K562 (cell line): ENCODE results near the gene MYO18A. TPM values are rescaled to one million over a fixed set of nuclear protein-coding genes. Genes with fewer than 3 reads are reported as not detected.
A peak's percentile ranks its signal among the peaks of the same experiment; 100 is the strongest.

ENCODE experiments used
- ATAC-seq: fragments of 200-7000 bp; cut with Tn5 transposase; 3 replicates; pipeline ENCODE4 v1.9.1; 2020; ENCODE audit warnings: moderate library complexity
- BruUV-seq: library from RNA; stranded (reverse); fragments of 400-500 nt; replicated peaks from 2 replicates; lab custom pipeline; 2021; lab: Mats Ljungman, UMichigan
- CTCF ChIA-PET: fragments of 300-600 bp; formaldehyde crosslinking; extraction: SDS; loops from one replicate; lab custom pipeline; 2021; ENCODE audit warnings: low intra/inter-chr PET ratio; lab: Yijun Ruan, JAX
- POLR2A ChIA-PET: fragments of 300-600, 350-650 bp; sonication (Branson Sonifier 250); formaldehyde crosslinking; extraction: SDS; loops from one replicate; lab custom pipeline; 2021; ENCODE audit warnings: antibody characterized with exemption, inconsistent platforms; lab: Yijun Ruan, JAX
- DNase-seq, 4 experiments: peaks; one replicate each; pipeline versions ENCODE4 v3.0.0 to v3.0.0-alpha.2; 2011 to 2018; ENCODE audit warnings: low spot score in 3 of 4, mixed read lengths in 3 of 4; ENCODE audit errors: extremely low read depth in 1 of 4
- FAIRE-seq: peaks from 2 replicates; lab custom pipeline; 2011; peaks lifted over from hg19 to GRCh38; lab: Jason Lieb, UNC
- H2AFZ ChIP-seq: 2 replicates; pipeline ENCODE4 v1.6.0; 2011; ENCODE audit warnings: low read depth, low read length, control low read depth, inconsistent platforms
- H3K27ac ChIP-seq: fragments of 200-600 bp; 3 replicates; pipeline ENCODE4 v1.8.0; 2011; ENCODE audit warnings: low read depth, mild to moderate bottlenecking, control low read depth, inconsistent platforms, low read length, moderate library complexity, mixed read lengths; ENCODE audit errors: extremely low read depth
- H3K27me3 ChIP-seq, 2 experiments: fragments of 300-600 bp in 1 of 2; 2 replicates in 1 of 2; 3 replicates in 1 of 2; pipeline versions ENCODE4 v1.6.0 to v1.8.0; 2011; ENCODE audit warnings: inconsistent platforms in 2 of 2, low read length in 2 of 2, mild to moderate bottlenecking in 1 of 2, mixed read lengths in 1 of 2, moderate library complexity in 1 of 2; ENCODE audit not compliant: control insufficient read depth in 2 of 2, insufficient read depth in 2 of 2
- H3K36me3 ChIP-seq: fragments of 300-600 bp; 3 replicates; pipeline ENCODE4 v1.8.0; 2011; ENCODE audit warnings: mild to moderate bottlenecking, low read length, inconsistent platforms; ENCODE audit not compliant: control insufficient read depth, insufficient read depth
- H3K4me1 ChIP-seq, 2 experiments: fragments of 200-600 bp in 1 of 2; replicated peaks in 1 of 2; 2 replicates in 1 of 2; 3 replicates in 1 of 2; pipeline versions ENCODE4 v1.5.1 to v1.8.0; 2011; ENCODE audit warnings: inconsistent platforms in 2 of 2, low read length in 2 of 2, mild to moderate bottlenecking in 1 of 2, mixed read lengths in 1 of 2, moderate library complexity in 1 of 2; ENCODE audit not compliant: control insufficient read depth in 2 of 2, insufficient read depth in 2 of 2
- H3K4me2 ChIP-seq: 2 replicates; pipeline ENCODE4 v1.6.1; 2011; ENCODE audit warnings: low read length, control low read depth, inconsistent platforms, mixed read lengths; ENCODE audit not compliant: insufficient read depth
- H3K4me3 ChIP-seq: fragments of 200-600 bp; sonication (generic), shearing (Covaris generic); 2 replicates; pipeline ENCODE4 v1.5.1; 2016; ENCODE audit warnings: control low read depth, inconsistent platforms
- H3K79me2 ChIP-seq: fragments of 200-600 bp; 3 replicates; pipeline ENCODE4 v1.8.0; 2011; ENCODE audit warnings: low read length, inconsistent platforms; ENCODE audit not compliant: control insufficient read depth, insufficient read depth
- H3K9ac ChIP-seq, 2 experiments: 2 replicates each; pipeline versions ENCODE4 v1.6.0 to v1.6.1; 2011; ENCODE audit warnings: low read depth in 2 of 2, low read length in 2 of 2, control low read depth in 1 of 2, inconsistent platforms in 1 of 2, mild to moderate bottlenecking in 1 of 2, mixed read lengths in 1 of 2; ENCODE audit not compliant: insufficient read depth in 1 of 2
- H3K9me1 ChIP-seq: one replicate; pipeline ENCODE4 v1.6.0; 2011; ENCODE audit warnings: inconsistent platforms, mild to moderate bottlenecking, low read length, moderate library complexity; ENCODE audit not compliant: control insufficient read depth, insufficient read depth
- H3K9me3 ChIP-seq: replicated peaks from 2 replicates; pipeline ENCODE4 v1.5.1; 2011; ENCODE audit warnings: low read depth, low read length, inconsistent platforms; ENCODE audit not compliant: control insufficient read depth, insufficient read depth
- H4K20me1 ChIP-seq: replicated peaks from 2 replicates; pipeline ENCODE4 v1.6.1; 2011; ENCODE audit warnings: low read length, inconsistent platforms, mixed read lengths; ENCODE audit not compliant: control insufficient read depth, insufficient read depth
- ATF3 ChIP-seq, 2 experiments: fragments of 450-650 bp in 1 of 2; sonication (generic) in 1 of 2; formaldehyde crosslinking in 1 of 2; IDR thresholded peaks in 1 of 2; conservative IDR thresholded peaks in 1 of 2; 2 replicates each; pipeline versions ENCODE4 v1.6.1 to v1.8.1; 2016 to 2023; ENCODE audit warnings: mild to moderate bottlenecking in 2 of 2, moderate library complexity in 2 of 2, inconsistent platforms in 1 of 2, missing genetic modification reagents in 1 of 2
- BCOR ChIP-seq: fragments of 450-650 bp; IDR thresholded peaks from 2 replicates; pipeline ENCODE4 v1.6.1; 2016
- BMI1 ChIP-seq: fragments of 150-350 bp; IDR thresholded peaks from 2 replicates; pipeline ENCODE4 v1.6.1; 2014; ENCODE audit warnings: low read length
- CBX5 ChIP-seq: IDR thresholded peaks from 2 replicates; pipeline ENCODE4 v1.6.1; 2014; ENCODE audit warnings: low read depth, borderline replicate concordance
- DDX20 ChIP-seq: fragments of 450-650 bp; IDR thresholded peaks from 2 replicates; pipeline ENCODE4 v1.6.1; 2016; ENCODE audit warnings: missing genetic modification characterization, low read depth, mild to moderate bottlenecking, missing compliant biosample characterization, moderate library complexity
- FOXK1 ChIP-seq: sonication (generic); formaldehyde crosslinking; IDR thresholded peaks from 2 replicates; pipeline ENCODE4 v1.8.0; 2022; ENCODE audit warnings: missing genetic modification reagents, mild to moderate bottlenecking, borderline replicate concordance
- GATAD2A ChIP-seq: fragments of 450-650 bp; IDR thresholded peaks from 2 replicates; pipeline ENCODE4 v1.6.1; 2017
- HMG20A ChIP-seq: fragments of 450-650 bp; formaldehyde crosslinking; conservative IDR thresholded peaks from 2 replicates; pipeline ENCODE4 v1.4.0; 2020; ENCODE audit warnings: mild to moderate bottlenecking, mixed read lengths
- KDM2B ChIP-seq: fragments of 250-450 bp; sonication (Bioruptor Pico); IDR thresholded peaks from 2 replicates; pipeline ENCODE4 v1.8.0; 2021; ENCODE audit warnings: mild to moderate bottlenecking, moderate library complexity
- LCOR ChIP-seq: sonication (generic); formaldehyde crosslinking; IDR thresholded peaks from 2 replicates; pipeline ENCODE4 v1.8.0; 2022; ENCODE audit warnings: mild to moderate bottlenecking, missing genetic modification reagents
- MAZ ChIP-seq, 2 experiments: fragments of 450-650 bp in 1 of 2; sonication (generic) in 1 of 2; formaldehyde crosslinking; IDR thresholded peaks in 1 of 2; conservative IDR thresholded peaks in 1 of 2; 2 replicates each; pipeline versions ENCODE4 v1.4.0 to v1.5.0; 2020; ENCODE audit warnings: mild to moderate bottlenecking in 1 of 2, missing genetic modification reagents in 1 of 2
- NFIX ChIP-seq: fragments of 250-450 bp; sonication (Bioruptor Pico); IDR thresholded peaks from 2 replicates; pipeline ENCODE4 v1.4.0; 2020; ENCODE audit warnings: low read depth, mild to moderate bottlenecking, moderate library complexity
- NUFIP1 ChIP-seq: fragments of 450-650 bp; IDR thresholded peaks from 2 replicates; pipeline ENCODE4 v1.6.1; 2018; ENCODE audit not compliant: partially characterized antibody
- RBM25 ChIP-seq: fragments of 200-400 bp; formaldehyde crosslinking; IDR thresholded peaks from 2 replicates; pipeline ENCODE4 v1.6.1; 2018; ENCODE audit warnings: low read length, low read depth, moderate library complexity; ENCODE audit not compliant: severe bottlenecking
- SMAD4 ChIP-seq: fragments of 250-450 bp; sonication (Bioruptor Pico); conservative IDR thresholded peaks from 2 replicates; pipeline ENCODE4 v1.8.0; 2021; ENCODE audit warnings: inconsistent platforms, mild to moderate bottlenecking, moderate library complexity
- SUPT5H ChIP-seq: fragments of 450-650 bp; IDR thresholded peaks from 2 replicates; pipeline ENCODE4 v1.6.1; 2016
- YBX1 ChIP-seq: fragments of 450-650 bp; IDR thresholded peaks from 2 replicates; pipeline ENCODE4 v1.7.1; 2016; ENCODE audit warnings: mild to moderate bottlenecking
- ZFP36 ChIP-seq: fragments of 150-350 bp; IDR thresholded peaks from 2 replicates; pipeline ENCODE4 v1.6.1; 2018; ENCODE audit warnings: low read length, low read depth; ENCODE audit not compliant: partially characterized antibody
- ZHX1 ChIP-seq: fragments of 150-350 bp; conservative IDR thresholded peaks from 2 replicates; pipeline ENCODE4 v1.6.1; 2014; ENCODE audit warnings: low read length
- ZNF445 ChIP-seq: fragments of 250-450 bp; sonication (Bioruptor Pico); IDR thresholded peaks from 2 replicates; pipeline ENCODE4 v1.4.0; 2020; ENCODE audit warnings: low read depth, mild to moderate bottlenecking, moderate library complexity
- WGBS: fragments of 100-300 bp; shearing (Covaris generic); methylation state at CpG from one replicate; pipeline ENCODE4 v1.1.6; 2016; ENCODE audit warnings: low coverage, mixed read lengths; ENCODE audit not compliant: insufficient coverage; ENCODE audit errors: missing lambda C conversion rate; 5-methylcytosine and 5-hydroxymethylcytosine counted together
- in situ Hi-C: fragments of 300-500 bp; cut with MboI; formaldehyde crosslinking; loops from 4 replicates; pipeline ENCODE4 v1.15.0; 2018; ENCODE audit warnings: inconsistent platforms, mixed read lengths
- intact Hi-C: fragments of 100-400 bp; cut with micrococcal nuclease; formaldehyde crosslinking; loops from 2 replicates; pipeline ENCODE4 v1.14.2; 2022
- polyA plus RNA-seq, 8 experiments: library from polyadenylated mRNA; depleted of rRNA in 4 of 8; stranded (reverse) in 5 of 8; unstranded in 3 of 8; fragments of >200 nt; fragmentation: Nextera tagmentation in 2 of 8; fragmentation: Illumina TruSeq in 1 of 8; extraction: Ambion mirVana in 2 of 8; extraction: Trizol in 1 of 8; gene quantifications; 2 replicates each; pipeline versions ENCODE4 v1.2.1 to v1.2.3, GENCODE V29; 2011 to 2014; ENCODE audit warnings: inconsistent platforms in 1 of 8, missing spikeins in 1 of 8
- total RNA-seq, 7 experiments: library from RNA; depleted of rRNA in 6 of 7; stranded (reverse); fragments of >200 nt in 6 of 7; fragmentation: Illumina TruSeq in 2 of 7; extraction: Trizol in 2 of 7; gene quantifications; 2 replicates each; pipeline versions ENCODE4 v1.2.1 to v1.2.3, GENCODE V29; 2011 to 2021; ENCODE audit warnings: low replicate concordance in 1 of 7

The MYO18A gene
- total and polyA plus RNA-seq, 9 of the 15 experiments (the other 6 are each of a cell fraction or from before 2014, with no cell fraction given), result 2.5 to 65.4 (median 17.1) TPM

DNA sequence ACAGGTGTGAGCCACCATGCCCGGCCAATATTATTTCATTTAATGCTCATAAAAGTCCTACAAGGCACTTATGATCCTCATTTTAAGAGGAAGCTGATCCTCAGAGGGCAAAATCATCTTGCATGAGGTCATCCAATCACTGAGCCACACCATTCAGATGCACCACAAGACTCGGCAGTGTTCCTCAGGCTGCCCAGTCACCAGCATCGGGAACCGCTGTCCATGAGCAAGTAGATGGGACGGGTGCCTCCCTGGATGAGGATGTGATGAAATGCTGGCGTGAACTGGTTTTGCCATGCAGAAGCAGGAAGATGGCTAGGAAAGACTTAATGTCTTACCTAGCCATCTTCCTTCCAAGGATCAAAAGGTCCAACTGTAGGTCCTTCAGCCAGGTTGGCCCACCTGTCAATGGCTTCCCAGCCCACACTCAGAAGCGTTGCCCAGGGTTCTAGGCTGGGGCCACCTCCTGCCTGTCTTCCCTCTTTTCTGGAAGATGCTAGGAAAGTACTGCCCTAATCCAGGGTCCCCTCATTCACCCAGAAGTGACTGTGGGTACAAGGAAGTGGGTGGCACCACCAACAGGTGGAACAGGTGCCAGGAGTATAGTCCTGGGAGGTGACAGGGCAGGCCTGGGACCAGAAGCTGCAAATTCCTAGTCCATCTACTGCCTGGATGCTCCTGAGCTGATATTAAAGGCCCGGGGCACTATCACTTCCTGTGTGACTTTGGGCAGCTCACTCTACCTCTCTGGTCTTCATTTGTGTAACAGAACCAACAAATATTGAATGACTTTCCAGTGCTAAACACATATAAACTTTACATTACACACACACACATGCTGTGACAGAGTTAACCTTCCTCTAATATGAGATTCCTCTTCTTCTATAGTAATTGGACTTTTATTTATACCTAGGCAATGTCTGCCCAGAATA lies 34.3 kb upstream of the MYO18A start:
- no TSS peak for BruUV-seq
- Histone ChIP-seq H4K20me1 (no peaks in the 10 kb centered on the region), H3K36me3 (no peaks in the 10 kb centered on the region), H3K9me3 (no peaks in the 10 kb centered on the region), H3K4me3 (no peak overlapping the region), H3K79me2 (no peaks in the 10 kb centered on the region), H3K9me1 (no peaks in the 10 kb centered on the region), H3K27ac (no peak overlapping the region), H3K27me3 (no peaks in the 10 kb centered on the region), H2AFZ (no peak overlapping the region), H3K4me1 (peaks cover 0 to 3% of the 10 kb centered on the region in 2 experiments; a peak in 1 of 5 replicates), H3K4me2 (no peak overlapping the region), H3K9ac (no peak overlapping the region)
- no peak for ATAC-seq
- WGBS, result 48% methylated on average over 8 of the region's 8 CpGs
- DNase-seq, result no peak
- intact Hi-C loops (no loop called here), in situ Hi-C loops (loop anchor here (5.0 kb wide), 1 partner anchor 67 kb away; no protein-coding TSS in a partner anchor)
- ChIA-PET CTCF (interaction anchor here (0.5 kb wide), 1 partner anchor 78 kb away, joined by 3 read pairs; no protein-coding TSS in a partner anchor), POLR2A (interaction anchor here (1.1 kb wide), 1 partner anchor 26 kb away, joined by 3 read pairs; no protein-coding TSS in a partner anchor)
- no peak for FAIRE-seq
- TF ChIP-seq NUFIP1, result no peak
- TF ChIP-seq HMG20A (CRISPR knock-in tag), result no peak
- TF ChIP-seq GATAD2A, result no peak
- no peak for TF ChIP-seq KDM2B
- no peak for TF ChIP-seq SMAD4 (CRISPR knock-in tag)
- TF ChIP-seq SUPT5H, result no peak
- TF ChIP-seq ZNF445, result no peak
- TF ChIP-seq FOXK1 (CRISPR knock-in tag), result no peak
- peak; percentile 71 for TF ChIP-seq ZFP36
- no peak for TF ChIP-seq ZHX1
- no peak for TF ChIP-seq MAZ (CRISPR knock-in tag; conservative IDR thresholded peaks at IDR 0.05 in 1 of 2, IDR thresholded peaks at IDR 0.05 in 1 of 2)
- peak; percentile 58; the same call in 1 of the 2 replicates for TF ChIP-seq BCOR
- no peak for TF ChIP-seq CBX5
- TF ChIP-seq NFIX (CRISPR knock-in tag), result no peak
- no peak for TF ChIP-seq LCOR (CRISPR knock-in tag)
- TF ChIP-seq ATF3 (IDR thresholded peaks at IDR 0.05), result 0 out of 2 replicates have a peak, but pooled peaks have one; percentile 8
- TF ChIP-seq ATF3 (CRISPR knock-in tag; conservative IDR thresholded peaks at IDR 0.05), result no peak
- TF ChIP-seq YBX1, result no peak
- TF ChIP-seq BMI1, result no peak
- TF ChIP-seq RBM25, result peak; percentile 84
- no peak for TF ChIP-seq DDX20
